ENCODE results near the gene GPLD1.
"Not testable (repeated sequence)": the region's sequence is repeated elsewhere in the genome, so short reads cannot be mapped to it uniquely, and the experiment has no call there.

GPLD1 gene

DNA sequence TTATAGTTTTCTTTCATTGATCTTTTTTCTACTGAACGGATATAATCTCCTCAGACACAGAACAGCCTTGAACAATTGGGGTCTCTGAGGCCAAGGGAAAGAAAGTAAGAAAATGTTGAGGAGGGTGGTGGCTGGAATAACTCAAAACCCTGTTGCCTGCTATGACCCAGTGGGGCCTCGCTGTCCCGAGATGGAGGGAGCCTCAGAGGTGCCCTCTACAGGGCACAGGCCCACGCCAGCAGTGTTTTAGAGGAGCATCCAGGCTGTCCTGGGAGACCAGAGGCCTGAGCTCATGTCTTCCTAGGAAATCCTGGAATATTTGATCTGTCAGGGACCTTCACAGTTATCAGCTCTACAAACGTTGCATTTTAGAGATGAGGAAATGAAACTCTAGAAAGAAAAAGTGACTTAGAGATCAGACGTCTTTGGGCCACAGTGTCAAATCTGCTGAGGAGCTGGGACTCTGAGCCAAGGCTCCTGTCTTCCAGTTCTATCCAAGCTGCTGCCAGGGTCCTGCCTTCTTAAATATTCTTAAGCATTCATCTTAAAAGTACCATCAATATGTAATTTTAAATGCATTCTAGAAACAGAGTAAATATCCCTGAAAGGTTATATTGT lies 31.7 kb upstream of the GPLD1 start:
- Histone ChIP-seq H3K9me3 (ENCODE audit: control insufficient read depth in 1 of 2, low read length in 2 of 2) (no peaks in the 10 kb centered on the region), H3K4me1 (ENCODE audit: control insufficient read depth in 1 of 2, insufficient read depth in 2 of 2, low read length in 2 of 2) (no peaks in the 10 kb centered on the region), H3K36me3 (ENCODE audit: control insufficient read depth in 1 of 2, insufficient read depth in 2 of 2, low read length in 2 of 2) (no peaks in the 10 kb centered on the region)

DNA sequence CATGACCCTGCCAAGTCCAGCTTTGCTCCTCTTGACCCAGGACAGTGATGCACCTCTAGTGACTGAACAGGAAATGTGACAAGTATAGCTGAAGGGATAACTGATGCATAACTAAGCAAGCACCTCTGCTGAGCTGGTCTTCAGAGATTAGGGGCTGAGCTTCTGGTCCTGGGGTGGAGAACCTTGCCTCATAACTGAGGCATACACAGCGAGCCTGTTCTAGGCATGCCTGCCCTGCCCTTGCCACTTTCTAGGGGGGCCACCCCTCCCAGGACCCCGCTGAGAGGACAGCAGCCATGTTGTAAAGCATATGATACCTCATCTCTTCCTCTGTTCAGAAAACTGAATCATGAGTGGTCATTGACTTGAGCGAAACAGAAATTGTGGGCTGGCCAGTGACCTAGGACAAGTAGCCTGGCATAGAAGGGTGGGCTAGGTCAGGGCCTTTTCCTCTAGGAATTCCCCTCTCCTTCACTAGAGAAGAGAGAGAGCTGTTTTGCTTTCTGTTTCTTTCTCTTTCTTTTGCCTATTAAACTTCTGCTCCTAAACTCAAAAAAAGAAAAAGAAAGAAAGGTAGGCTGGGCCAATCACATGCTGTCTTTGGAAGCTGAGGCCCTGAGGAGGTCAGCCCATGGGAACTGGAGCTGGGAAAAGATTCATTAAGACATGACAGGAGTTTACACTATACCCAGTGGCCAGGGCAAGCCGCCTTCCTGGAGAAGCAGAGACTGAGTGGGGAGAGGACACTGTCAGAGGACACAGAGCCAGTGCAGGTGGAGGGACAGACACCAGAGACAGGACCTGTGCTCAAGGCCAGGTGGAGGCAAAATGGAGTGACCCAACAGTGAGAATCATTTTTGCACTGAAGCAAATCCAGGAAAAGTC lies 28.5 kb upstream of the GPLD1 start:
- H3K9me3 ChIP-seq (ENCODE audit: control insufficient read depth in 1 of 2, low read length in 2 of 2): no peaks in the 10 kb centered on the region
- H3K27ac ChIP-seq (ENCODE audit: low read depth, low read length): no peak overlapping the region
- H3K4me3 ChIP-seq (ENCODE audit: low read depth in 1 of 2, low read length in 2 of 2): no peak overlapping the region
- H3K36me3 ChIP-seq (ENCODE audit: control insufficient read depth in 1 of 2, insufficient read depth in 2 of 2, low read length in 2 of 2): peaks cover 0 to 14% of the 10 kb centered on the region in 2 donors
- no peaks in the 10 kb centered on the region for H3K27me3 ChIP-seq (ENCODE audit: control insufficient read depth in 1 of 2, insufficient read depth in 2 of 2, low read length in 2 of 2)
- no peak overlapping the region for H3K9ac ChIP-seq (ENCODE audit: low read depth in 1 of 2, low read length in 2 of 2)
- H3K4me1 ChIP-seq (ENCODE audit: control insufficient read depth in 1 of 2, insufficient read depth in 2 of 2, low read length in 2 of 2): no peaks in the 10 kb centered on the region

More for the DNA sequence above, 31.7 kb upstream of the GPLD1 start:
- H3K27me3 ChIP-seq (ENCODE audit: control insufficient read depth in 1 of 2, insufficient read depth in 2 of 2, low read length in 2 of 2): no peaks in the 10 kb centered on the region
- no peak overlapping the region for H3K9ac ChIP-seq (ENCODE audit: low read depth in 1 of 2, low read length in 2 of 2)
- H3K27ac ChIP-seq (ENCODE audit: low read depth, low read length): no peak overlapping the region
- H3K4me3 ChIP-seq (ENCODE audit: low read depth in 1 of 2, low read length in 2 of 2): no peak overlapping the region

- Histone ChIP-seq H3K36me3 (ENCODE audit: control insufficient read depth in 1 of 2, insufficient read depth in 2 of 2, low read length in 2 of 2) (peaks cover 0 to 14% of the 10 kb centered on the region in 2 donors), H3K4me3 (ENCODE audit: low read depth in 1 of 2, low read length in 2 of 2) (no peak overlapping the region), H3K27me3 (ENCODE audit: control insufficient read depth in 1 of 2, insufficient read depth in 2 of 2, low read length in 2 of 2) (no peaks in the 10 kb centered on the region), H3K9ac (ENCODE audit: low read depth in 1 of 2, low read length in 2 of 2) (no peak overlapping the region), H3K9me3 (ENCODE audit: control insufficient read depth in 1 of 2, low read length in 2 of 2) (no peaks in the 10 kb centered on the region), H3K27ac (ENCODE audit: low read depth, low read length) (no peak overlapping the region), H3K4me1 (ENCODE audit: control insufficient read depth in 1 of 2, insufficient read depth in 2 of 2, low read length in 2 of 2) (no peaks in the 10 kb centered on the region)
Measured at GRCh38 chr6:24513602-24514001, 24.2 kb upstream of the GPLD1 start.

DNA sequence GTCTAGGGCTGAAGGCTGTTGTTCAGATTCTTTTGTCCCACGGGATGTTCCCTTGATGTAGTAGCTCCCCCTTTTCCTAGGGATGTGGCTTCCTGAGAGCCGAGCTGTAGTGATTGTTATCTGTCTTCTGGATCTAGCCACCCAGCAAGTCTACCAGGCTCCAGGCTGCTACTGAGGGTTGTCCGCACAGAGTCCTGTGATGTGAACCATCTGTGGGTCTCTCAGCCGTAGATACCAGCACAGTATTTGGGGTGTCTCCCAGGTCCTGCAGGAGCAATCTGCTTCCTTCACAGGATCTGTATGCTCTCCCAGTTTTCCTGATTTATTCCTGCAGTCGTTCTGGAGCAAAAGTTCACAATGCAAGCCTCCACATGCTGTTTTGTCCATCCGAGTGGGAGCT lies 22.6 kb upstream of the GPLD1 start:
- H3K4me3 ChIP-seq (ENCODE audit: low read depth in 1 of 2, low read length in 2 of 2); H3K27me3 ChIP-seq (ENCODE audit: control insufficient read depth in 1 of 2, insufficient read depth in 2 of 2, low read length in 2 of 2); H3K9me3 ChIP-seq (ENCODE audit: control insufficient read depth in 1 of 2, low read length in 2 of 2); H3K4me1 ChIP-seq (ENCODE audit: control insufficient read depth in 1 of 2, insufficient read depth in 2 of 2, low read length in 2 of 2); H3K27ac ChIP-seq (ENCODE audit: low read depth, low read length); H3K9ac ChIP-seq (ENCODE audit: low read depth in 1 of 2, low read length in 2 of 2): not testable (repeated sequence)
- H3K36me3 ChIP-seq (ENCODE audit: control insufficient read depth in 1 of 2, insufficient read depth in 2 of 2, low read length in 2 of 2): peaks cover 0 to 14% of the 10 kb centered on the region in 2 donors

DNA sequence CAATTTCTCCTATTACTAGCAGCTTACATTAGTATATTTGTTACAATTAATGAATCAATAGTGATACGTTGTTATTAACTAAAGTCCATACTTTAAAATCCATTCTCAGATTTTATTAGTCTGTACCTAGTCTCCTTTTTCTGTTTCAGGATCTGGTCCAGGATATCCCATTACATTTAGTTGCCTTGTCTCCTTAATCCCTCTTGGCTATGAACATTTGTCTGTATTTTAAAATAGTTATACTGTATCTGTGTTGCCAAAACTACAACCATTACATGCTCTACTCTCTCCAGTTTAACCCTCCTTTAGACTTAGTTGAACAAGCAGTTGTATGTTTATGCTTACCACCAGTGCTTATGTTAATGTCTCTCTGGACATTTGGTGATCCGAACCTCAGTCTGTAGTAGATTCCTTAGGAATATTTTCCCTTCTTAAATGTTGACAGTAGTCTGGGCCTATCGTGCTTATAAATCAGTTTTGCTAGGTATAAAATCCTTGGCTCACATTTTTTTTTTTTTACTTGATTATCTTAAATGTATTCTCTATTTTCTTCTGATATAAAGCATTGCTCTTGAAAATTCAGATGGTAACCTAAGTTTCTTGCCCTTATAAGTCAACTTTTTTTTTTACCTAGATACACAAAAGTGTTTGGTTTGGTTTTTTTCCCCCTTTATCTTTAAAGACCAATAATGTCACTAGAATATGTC lies 17.6 kb upstream of the GPLD1 start:
- no peaks in the 10 kb centered on the region for H3K4me1 ChIP-seq (ENCODE audit: control insufficient read depth in 1 of 2, insufficient read depth in 2 of 2, low read length in 2 of 2)
- H3K27ac ChIP-seq (ENCODE audit: low read depth, low read length): no peak overlapping the region
- H3K4me3 ChIP-seq (ENCODE audit: low read depth in 1 of 2, low read length in 2 of 2): no peak overlapping the region
- no peak overlapping the region for H3K9ac ChIP-seq (ENCODE audit: low read depth in 1 of 2, low read length in 2 of 2)
- no peaks in the 10 kb centered on the region for H3K9me3 ChIP-seq (ENCODE audit: control insufficient read depth in 1 of 2, low read length in 2 of 2)
- no peaks in the 10 kb centered on the region for H3K36me3 ChIP-seq (ENCODE audit: control insufficient read depth in 1 of 2, insufficient read depth in 2 of 2, low read length in 2 of 2)
- H3K27me3 ChIP-seq (ENCODE audit: control insufficient read depth in 1 of 2, insufficient read depth in 2 of 2, low read length in 2 of 2): no peaks in the 10 kb centered on the region

DNA sequence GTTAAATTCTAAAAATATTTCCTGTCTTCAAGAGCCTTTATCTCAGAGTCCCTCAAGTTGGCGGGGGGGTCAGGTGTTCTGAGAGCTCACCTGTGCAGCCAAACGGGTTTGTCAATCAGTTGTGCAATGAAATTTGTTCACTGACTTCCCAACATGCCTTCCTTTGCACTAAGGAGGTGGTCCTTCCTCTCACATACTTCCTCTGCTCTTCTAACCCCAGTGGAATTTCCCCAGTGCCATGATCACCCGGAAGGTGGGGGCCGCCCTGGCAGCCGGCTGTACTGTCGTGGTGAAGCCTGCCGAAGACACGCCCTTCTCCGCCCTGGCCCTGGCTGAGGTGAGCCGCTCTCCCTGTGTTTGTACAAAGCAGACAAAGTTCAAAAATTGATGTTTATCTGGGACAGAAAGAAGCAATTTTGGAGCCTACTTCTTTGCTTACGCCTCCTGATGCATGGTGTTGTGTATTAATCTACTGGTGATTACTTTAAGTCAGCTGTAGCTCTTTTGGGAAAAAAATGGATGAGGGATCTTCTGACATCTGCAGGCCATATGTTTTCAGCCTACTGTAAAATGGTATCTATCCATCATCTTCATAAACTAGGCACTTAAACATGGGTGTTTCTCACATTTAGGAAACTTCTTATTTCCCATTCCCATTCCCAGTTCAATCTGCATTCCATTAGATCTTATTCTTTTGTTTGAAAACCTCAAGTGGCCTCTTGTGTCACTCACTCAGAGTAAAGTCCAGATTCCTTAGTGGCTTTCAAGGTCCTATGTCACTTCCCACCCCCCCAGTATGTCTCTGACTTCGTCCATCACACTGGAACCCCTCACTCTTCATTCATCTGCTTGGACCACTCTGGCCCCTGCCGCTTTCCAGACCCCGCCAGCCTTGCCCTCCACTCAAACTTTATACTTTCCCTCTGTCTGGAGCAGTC lies 15.5 kb upstream of the GPLD1 start:
- Histone ChIP-seq H3K9ac (ENCODE audit: low read depth in 1 of 2, low read length in 2 of 2) (no peak overlapping the region), H3K27me3 (ENCODE audit: control insufficient read depth in 1 of 2, insufficient read depth in 2 of 2, low read length in 2 of 2) (no peaks in the 10 kb centered on the region), H3K4me3 (ENCODE audit: low read depth in 1 of 2, low read length in 2 of 2) (no peak overlapping the region), H3K27ac (ENCODE audit: low read depth, low read length) (no peak overlapping the region), H3K4me1 (ENCODE audit: control insufficient read depth in 1 of 2, insufficient read depth in 2 of 2, low read length in 2 of 2) (no peaks in the 10 kb centered on the region), H3K9me3 (ENCODE audit: control insufficient read depth in 1 of 2, low read length in 2 of 2) (no peaks in the 10 kb centered on the region), H3K36me3 (ENCODE audit: control insufficient read depth in 1 of 2, insufficient read depth in 2 of 2, low read length in 2 of 2) (no peaks in the 10 kb centered on the region)

- H3K9ac ChIP-seq (ENCODE audit: low read depth in 1 of 2, low read length in 2 of 2): no peak overlapping the region
- no peaks in the 10 kb centered on the region for H3K9me3 ChIP-seq (ENCODE audit: control insufficient read depth in 1 of 2, low read length in 2 of 2)
- H3K27me3 ChIP-seq (ENCODE audit: control insufficient read depth in 1 of 2, insufficient read depth in 2 of 2, low read length in 2 of 2): no peaks in the 10 kb centered on the region
- no peak overlapping the region for H3K27ac ChIP-seq (ENCODE audit: low read depth, low read length)
- no peaks in the 10 kb centered on the region for H3K4me1 ChIP-seq (ENCODE audit: control insufficient read depth in 1 of 2, insufficient read depth in 2 of 2, low read length in 2 of 2)
- no peak overlapping the region for H3K4me3 ChIP-seq (ENCODE audit: low read depth in 1 of 2, low read length in 2 of 2)
- no peaks in the 10 kb centered on the region for H3K36me3 ChIP-seq (ENCODE audit: control insufficient read depth in 1 of 2, insufficient read depth in 2 of 2, low read length in 2 of 2)
Measured at GRCh38 chr6:24504287-24504648, 14.9 kb upstream of the GPLD1 start.

- H3K4me1 ChIP-seq (ENCODE audit: control insufficient read depth in 1 of 2, insufficient read depth in 2 of 2, low read length in 2 of 2): no peaks in the 10 kb centered on the region
- H3K4me3 ChIP-seq (ENCODE audit: low read depth in 1 of 2, low read length in 2 of 2): no peak overlapping the region
- H3K27me3 ChIP-seq (ENCODE audit: control insufficient read depth in 1 of 2, insufficient read depth in 2 of 2, low read length in 2 of 2): no peaks in the 10 kb centered on the region
- no peak overlapping the region for H3K27ac ChIP-seq (ENCODE audit: low read depth, low read length)
- peaks cover 1 to 3% of the 10 kb centered on the region in 2 donors for H3K36me3 ChIP-seq (ENCODE audit: control insufficient read depth in 1 of 2, insufficient read depth in 2 of 2, low read length in 2 of 2)
- H3K9ac ChIP-seq (ENCODE audit: low read depth in 1 of 2, low read length in 2 of 2): no peak overlapping the region
- no peaks in the 10 kb centered on the region for H3K9me3 ChIP-seq (ENCODE audit: control insufficient read depth in 1 of 2, low read length in 2 of 2)
Measured at GRCh38 chr6:24501914-24502313, 12.5 kb upstream of the GPLD1 start.

- Histone ChIP-seq H3K36me3 (ENCODE audit: control insufficient read depth in 1 of 2, insufficient read depth in 2 of 2, low read length in 2 of 2) (peaks cover 3 to 4% of the 10 kb centered on the region in 2 donors), H3K4me1 (ENCODE audit: control insufficient read depth in 1 of 2, insufficient read depth in 2 of 2, low read length in 2 of 2) (no peaks in the 10 kb centered on the region), H3K27ac (ENCODE audit: low read depth, low read length) (no peak overlapping the region), H3K27me3 (ENCODE audit: control insufficient read depth in 1 of 2, insufficient read depth in 2 of 2, low read length in 2 of 2) (no peaks in the 10 kb centered on the region), H3K9me3 (ENCODE audit: control insufficient read depth in 1 of 2, low read length in 2 of 2) (no peaks in the 10 kb centered on the region), H3K4me3 (ENCODE audit: low read depth in 1 of 2, low read length in 2 of 2) (no peak overlapping the region), H3K9ac (ENCODE audit: low read depth in 1 of 2, low read length in 2 of 2) (no peak overlapping the region)
Measured at GRCh38 chr6:24501374-24501773, 12.0 kb upstream of the GPLD1 start.

All from duodenal mucosa (tissue), 2 donors.